GM23248 (cell line): ENCODE results near the gene SYTL2.

Source experiments
- EZH2 ChIP-seq: fragments of 200-600 bp; sonication (generic); IDR thresholded peaks from 2 replicates; pipeline ENCODE4 v1.6.1; 2018; ENCODE audit warnings: antibody characterized with exemption, mild to moderate bottlenecking; ENCODE audit not compliant: insufficient read depth, poor library complexity, severe bottlenecking
- EZH2phosphoT487 ChIP-seq: fragments of 200-600 bp; sonication (generic); IDR thresholded peaks from 2 replicates; pipeline ENCODE4 v1.6.1; 2018; ENCODE audit warnings: antibody characterized with exemption, moderate library complexity, mild to moderate bottlenecking, low read depth; ENCODE audit not compliant: insufficient read depth

DNA sequence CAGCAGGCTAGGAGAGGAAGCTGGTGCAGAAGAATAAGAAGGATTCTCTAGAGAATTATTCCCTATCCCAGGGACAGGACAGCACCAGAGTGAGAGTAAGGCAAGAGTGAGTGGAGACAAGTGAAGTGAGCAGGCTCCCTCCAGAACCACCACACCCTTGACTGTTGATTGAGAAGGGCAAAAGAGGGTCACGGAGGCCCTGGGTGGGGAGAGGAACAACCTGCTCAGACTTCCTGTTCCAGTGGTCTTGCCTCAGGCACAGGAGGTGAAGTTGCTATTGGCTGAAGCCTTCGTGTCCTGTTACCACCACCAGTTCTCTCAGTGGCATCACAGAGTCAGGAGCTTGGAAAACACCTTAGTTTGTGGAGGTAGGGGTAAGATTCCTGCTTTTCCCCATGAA is 73.2 kb downstream of the SYTL2 start:
- TF ChIP-seq EZH2 (no peak), EZH2phosphoT487 (no peak)
